ENCODE results near the gene CCM2.

Gene CCM2

GRCh38 chr7:45052011-45052410 lies 52.0 kb downstream of the CCM2 start:
- no peak overlapping the region for H3K27ac ChIP-seq
- DNase-seq (ENCODE audit: low spot score) = no peak
- ChIA-PET POLR2A (ENCODE audit: low non-redundant PET) (no interaction called here), CTCF (no interaction called here)
- TF ChIP-seq, protein P1, sequence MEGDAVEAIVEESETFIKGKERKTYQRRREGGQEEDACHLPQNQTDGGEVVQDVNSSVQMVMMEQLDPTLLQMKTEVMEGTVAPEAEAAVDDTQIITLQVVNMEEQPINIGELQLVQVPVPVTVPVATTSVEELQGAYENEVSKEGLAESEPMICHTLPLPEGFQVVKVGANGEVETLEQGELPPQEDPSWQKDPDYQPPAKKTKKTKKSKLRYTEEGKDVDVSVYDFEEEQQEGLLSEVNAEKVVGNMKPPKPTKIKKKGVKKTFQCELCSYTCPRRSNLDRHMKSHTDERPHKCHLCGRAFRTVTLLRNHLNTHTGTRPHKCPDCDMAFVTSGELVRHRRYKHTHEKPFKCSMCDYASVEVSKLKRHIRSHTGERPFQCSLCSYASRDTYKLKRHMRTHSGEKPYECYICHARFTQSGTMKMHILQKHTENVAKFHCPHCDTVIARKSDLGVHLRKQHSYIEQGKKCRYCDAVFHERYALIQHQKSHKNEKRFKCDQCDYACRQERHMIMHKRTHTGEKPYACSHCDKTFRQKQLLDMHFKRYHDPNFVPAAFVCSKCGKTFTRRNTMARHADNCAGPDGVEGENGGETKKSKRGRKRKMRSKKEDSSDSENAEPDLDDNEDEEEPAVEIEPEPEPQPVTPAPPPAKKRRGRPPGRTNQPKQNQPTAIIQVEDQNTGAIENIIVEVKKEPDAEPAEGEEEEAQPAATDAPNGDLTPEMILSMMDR (conservative IDR thresholded peaks at IDR 0.05; ENCODE audit: low read depth) = no peak

- TF ChIP-seq, protein P1 (conservative IDR thresholded peaks at IDR 0.05; ENCODE audit: low read depth) = no peak
- no peak for DNase-seq (ENCODE audit: low spot score)
- POLR2A ChIA-PET (ENCODE audit: low non-redundant PET) = no interaction called here
- CTCF ChIA-PET = interaction anchor here (0.6 to 1.0 kb wide), 2 partner anchors 9 to 219 kb away, joined by 3 to 4 read pairs; no protein-coding TSS in a partner anchor
- H3K27ac ChIP-seq = no peak overlapping the region
Measured at GRCh38 chr7:45053401-45053800, 53.4 kb downstream of the CCM2 start.

GRCh38 chr7:45053941-45054340 lies 53.9 kb downstream of the CCM2 start:
- TF ChIP-seq, protein P1 (conservative IDR thresholded peaks at IDR 0.05; ENCODE audit: low read depth) = no peak
- ChIA-PET CTCF (interaction anchor here (0.6 kb wide), 1 partner anchor 220 kb away, joined by 3 read pairs; no protein-coding TSS in a partner anchor), POLR2A (ENCODE audit: low non-redundant PET) (no interaction called here)
- no peak overlapping the region for H3K27ac ChIP-seq
- DNase-seq (ENCODE audit: low spot score) = no peak

GRCh38 chr7:45054442-45054841 lies 54.4 kb downstream of the CCM2 start:
- no peak for DNase-seq (ENCODE audit: low spot score)
- ChIA-PET CTCF (no interaction called here), POLR2A (ENCODE audit: low non-redundant PET) (no interaction called here)
- TF ChIP-seq, protein P1 (conservative IDR thresholded peaks at IDR 0.05; ENCODE audit: low read depth) = no peak
- H3K27ac ChIP-seq = no peak overlapping the region

GRCh38 chr7:45055016-45055415 lies 55.0 kb downstream of the CCM2 start:
- TF ChIP-seq, protein P1 (conservative IDR thresholded peaks at IDR 0.05; ENCODE audit: low read depth) = no peak
- CTCF ChIA-PET = interaction anchor here (0.6 kb wide), 1 partner anchor 182 kb away, joined by 3 read pairs; no protein-coding TSS in a partner anchor
- H3K27ac ChIP-seq = no peak overlapping the region
- POLR2A ChIA-PET (ENCODE audit: low non-redundant PET) = no interaction called here
- no peak for DNase-seq (ENCODE audit: low spot score)

DNA sequence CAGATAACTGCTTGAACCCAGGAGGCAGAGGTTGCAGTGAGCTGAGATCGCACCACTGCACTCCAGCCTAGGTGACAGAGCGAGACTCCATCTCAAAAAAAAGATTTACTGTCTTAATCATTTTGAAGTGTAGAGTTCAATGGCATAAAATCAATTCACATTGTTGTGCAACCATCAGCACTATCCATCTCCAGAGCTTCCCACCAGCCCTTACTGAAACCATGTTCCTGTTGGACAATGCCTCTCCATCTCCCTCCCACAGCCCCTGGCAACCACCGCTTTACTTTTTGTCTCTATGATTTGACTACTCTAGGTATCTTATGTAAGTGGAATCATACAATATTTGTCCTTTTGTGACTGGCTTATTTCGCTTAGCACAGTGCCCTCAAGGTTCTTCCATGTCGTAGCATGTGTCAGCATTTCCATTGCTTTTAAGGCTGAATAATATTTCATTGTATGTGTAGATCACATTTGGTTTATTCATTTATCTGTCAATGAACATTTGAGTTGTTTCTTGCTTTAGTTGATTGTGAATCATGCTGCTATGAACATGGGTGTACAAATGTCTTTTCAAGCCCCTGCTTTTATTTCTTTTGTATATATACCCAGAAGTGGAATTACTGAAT lies 55.7 kb downstream of the CCM2 start:
- no peak overlapping the region for H3K27ac ChIP-seq
- POLR2A ChIA-PET (ENCODE audit: low non-redundant PET) = no interaction called here
- DNase-seq (ENCODE audit: low spot score) = no peak
- TF ChIP-seq, protein P1 (conservative IDR thresholded peaks at IDR 0.05; ENCODE audit: low read depth) = no peak
- CTCF ChIA-PET = interaction anchor here (0.6 kb wide), 1 partner anchor 182 kb away, joined by 3 read pairs; no protein-coding TSS in a partner anchor
